GM19372 (cell line): ENCODE results near the gene ACOD1.

Experiments used
- ATAC-seq: cut with Tn5 transposase; IDR thresholded peaks from one replicate; pipeline ENCODE4 v1.9.1; 2021; ENCODE audit warnings: mild to moderate bottlenecking, low read depth, moderate library complexity; ENCODE audit not compliant: unreplicated experiment

The ACOD1 gene

GRCh38 chr13:76982061-76982460, 33.8 kb downstream of the ACOD1 start:
- ATAC-seq, result no peak

- no peak for ATAC-seq
Measured at GRCh38 chr13:76983676-76984075, 35.4 kb downstream of the ACOD1 start.

GRCh38 chr13:76991432-76991795, 43.1 kb downstream of the ACOD1 start:
- peak; percentile 33 for ATAC-seq

GRCh38 chr13:76991796-76992547, 43.7 kb downstream of the ACOD1 start, which contains the start of gene CLN5:
Gene CLN5, plus strand, starts transcription at chr13:76992081. Its CDS starts 18 bp downstream, at chr13:76992099.
- peak; percentile 94 for ATAC-seq

GRCh38 chr13:76992548-76993001, 44.3 kb downstream of the ACOD1 start:
- peak; percentile 1 for ATAC-seq

GRCh38 chr13:76993021-76993420, 44.7 kb downstream of the ACOD1 start:
- ATAC-seq, result no peak

- ATAC-seq, result no peak
Measured at GRCh38 chr13:76993473-76993872, 45.2 kb downstream of the ACOD1 start.

- ATAC-seq, result no peak
Measured at GRCh38 chr13:76994281-76994680, 46.0 kb downstream of the ACOD1 start.

GRCh38 chr13:77000475-77000874, 52.2 kb downstream of the ACOD1 start:
- ATAC-seq, result no peak

- ATAC-seq, result no peak
Measured at GRCh38 chr13:77001540-77001939, 53.2 kb downstream of the ACOD1 start.

GRCh38 chr13:77001963-77002587, 53.8 kb downstream of the ACOD1 start:
- ATAC-seq, result no peak

- ATAC-seq, result no peak
Measured at GRCh38 chr13:77002590-77003190, 54.4 kb downstream of the ACOD1 start.
